SK-N-MC (cell line): ENCODE measurements around the gene HSD3B7.
A peak's percentile ranks its signal among the peaks of the same experiment; 100 is the strongest.

Source experiments
- DNase-seq: peaks from one replicate; pipeline ENCODE4 v3.0.0-alpha.2; 2011; ENCODE audit warnings: low read depth, low spot score
- H3K27ac ChIP-seq: fragments of 200-600 bp; sonication (generic); 2 replicates; pipeline ENCODE4 v1.5.1; 2016; ENCODE audit warnings: mixed run types
- H3K36me3 ChIP-seq: fragments of 200-600 bp; sonication (generic); 2 replicates; pipeline ENCODE4 v1.6.1; 2017; ENCODE audit warnings: antibody characterized with exemption, low read length, mixed read lengths; ENCODE audit not compliant: insufficient read depth
- H3K4me3 ChIP-seq: fragments of 200-600 bp; sonication (generic); 2 replicates; pipeline ENCODE4 v1.5.1; 2016
- H3K9ac ChIP-seq: fragments of 200-600 bp; sonication (generic); 2 replicates; pipeline ENCODE4 v1.8.0; 2017; ENCODE audit warnings: mixed run types, mixed read lengths; ENCODE audit not compliant: insufficient read length
- H3K9me3 ChIP-seq: fragments of 200-600 bp; sonication (generic); 2 replicates; pipeline ENCODE4 v1.6.1; 2017; ENCODE audit warnings: low read depth, mild to moderate bottlenecking, antibody characterized with exemption, low read length, moderate library complexity, mixed read lengths
- EZH2 ChIP-seq: fragments of 200-600 bp; sonication (generic); IDR thresholded peaks from one replicate; pipeline ENCODE4 v1.6.1; 2017; ENCODE audit warnings: antibody characterized with exemption
- FOXP2 ChIP-seq: optimal IDR thresholded peaks from 2 replicates; pipeline ENCODE3; 2011; ENCODE audit warnings: mild to moderate bottlenecking, moderate library complexity; ENCODE audit not compliant: insufficient read depth; ENCODE audit errors: extremely low read length, control extremely low read depth
- POLR2AphosphoS5 ChIP-seq: IDR thresholded peaks from 2 replicates; pipeline ENCODE4 v1.6.1; 2012; ENCODE audit warnings: mild to moderate bottlenecking, low read depth, low read length, borderline replicate concordance

HSD3B7 gene

DNA sequence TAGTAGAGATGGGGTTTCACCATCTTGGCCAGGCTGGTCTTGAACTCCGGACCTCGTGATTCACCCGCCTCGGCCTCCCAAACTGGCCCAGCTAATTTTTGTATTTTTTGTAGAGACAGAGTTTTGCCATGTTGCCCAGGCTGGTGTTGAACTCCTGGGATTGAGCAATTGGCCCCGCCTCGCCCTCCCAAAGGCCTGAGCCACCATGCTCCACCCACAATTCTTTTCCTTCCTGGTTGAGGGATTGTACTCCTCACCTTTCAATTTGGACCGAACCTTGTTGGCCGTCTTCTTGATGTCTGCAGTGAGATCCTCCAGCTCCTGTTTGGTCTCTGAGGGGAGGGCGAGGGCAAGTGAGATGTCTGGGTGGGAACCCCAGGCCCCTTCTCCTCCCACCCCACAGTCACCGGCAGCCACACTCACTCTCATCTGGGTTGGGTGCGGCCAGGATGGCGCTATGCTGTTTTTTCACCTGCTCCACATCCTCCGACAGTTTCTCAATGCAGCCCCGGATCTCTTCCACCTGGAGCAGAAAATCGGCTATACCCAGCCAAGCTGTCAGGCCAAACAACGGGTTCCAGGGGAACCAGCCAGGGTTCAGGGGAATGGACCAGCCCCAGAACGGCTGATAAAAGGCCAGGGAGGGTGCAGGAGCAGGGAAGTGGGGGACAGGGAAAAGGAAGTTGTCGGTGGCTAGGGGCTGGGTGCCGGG is 15.8 kb downstream of the HSD3B7 start:
- H3K9me3 ChIP-seq = no peaks in the 10 kb centered on the region
- no peak for DNase-seq
- no peak for TF ChIP-seq FOXP2
- no peak for TF ChIP-seq POLR2AphosphoS5
- TF ChIP-seq EZH2 = no peak
- no peak overlapping the region for H3K9ac ChIP-seq
- H3K4me3 ChIP-seq = no peak overlapping the region
- no peaks in the 10 kb centered on the region for H3K36me3 ChIP-seq
- no peak overlapping the region for H3K27ac ChIP-seq

DNA sequence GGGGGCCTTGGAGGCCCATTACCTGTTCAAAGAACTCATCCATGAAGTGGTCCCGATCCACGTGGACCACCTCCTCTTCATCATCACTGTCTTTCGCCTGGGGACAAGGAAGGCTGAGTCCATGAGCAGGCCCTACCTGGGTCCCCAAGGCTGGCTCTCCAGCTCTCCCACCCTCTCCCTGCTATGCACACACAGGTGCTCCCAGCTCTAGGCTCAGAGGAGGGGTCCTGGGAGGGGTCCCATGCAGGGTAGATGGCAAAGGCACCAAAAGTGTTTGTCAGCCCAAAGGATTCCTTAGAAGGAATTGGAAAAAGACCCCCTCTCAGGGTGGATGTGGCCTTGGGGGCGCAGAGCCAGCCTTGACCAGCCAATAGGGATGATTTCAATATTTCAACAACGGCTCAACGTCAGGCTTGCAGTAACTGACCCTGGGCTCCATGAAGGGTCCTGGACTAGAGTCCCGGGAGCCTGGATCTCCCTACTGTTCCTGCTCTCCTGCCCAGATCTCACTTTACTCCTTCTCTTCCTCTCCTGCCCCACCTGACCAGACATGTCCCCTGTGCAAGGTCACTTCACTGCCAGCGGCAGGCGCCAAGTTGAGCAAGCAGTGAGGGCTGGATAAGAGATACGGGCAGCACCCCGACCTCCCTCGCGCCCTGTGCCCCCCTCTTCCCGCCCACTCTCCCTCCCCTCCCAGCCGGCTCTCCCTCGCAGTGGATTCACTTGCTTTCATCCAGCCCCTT is 16.7 kb downstream of the HSD3B7 start:
- no peaks in the 10 kb centered on the region for H3K36me3 ChIP-seq
- H3K9ac ChIP-seq = no peak overlapping the region
- no peaks in the 10 kb centered on the region for H3K9me3 ChIP-seq
- H3K27ac ChIP-seq = no peak overlapping the region
- DNase-seq = no peak
- TF ChIP-seq FOXP2 (no peak), POLR2AphosphoS5 (no peak), EZH2 (no peak)
- no peak overlapping the region for H3K4me3 ChIP-seq

DNA sequence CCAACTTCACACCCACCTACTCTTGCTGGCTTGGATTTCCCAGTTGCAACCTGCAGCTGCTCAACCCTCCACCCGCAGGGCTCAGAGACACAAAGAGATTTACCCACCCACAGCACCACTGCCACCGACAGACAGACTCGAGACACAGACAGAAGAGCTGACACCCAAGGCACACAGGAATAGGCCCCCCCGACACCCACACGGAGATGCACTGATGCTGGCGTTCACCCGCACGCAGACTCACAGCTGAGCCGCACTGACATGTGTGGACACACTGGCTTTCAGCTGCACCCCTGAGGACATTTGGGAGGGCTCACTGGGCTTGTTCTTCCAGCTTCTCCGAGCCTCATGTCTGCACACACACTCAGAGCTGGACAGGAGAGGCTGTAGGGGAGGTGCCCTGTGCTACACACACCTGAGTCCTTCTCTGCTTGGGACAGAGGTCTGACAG is 17.3 kb downstream of the HSD3B7 start:
- Histone ChIP-seq H3K4me3 (no peak overlapping the region), H3K9me3 (no peaks in the 10 kb centered on the region), H3K27ac (no peak overlapping the region), H3K36me3 (no peaks in the 10 kb centered on the region), H3K9ac (no peak overlapping the region)
- no peak for DNase-seq
- TF ChIP-seq EZH2 (no peak), FOXP2 (no peak), POLR2AphosphoS5 (no peak)

DNA sequence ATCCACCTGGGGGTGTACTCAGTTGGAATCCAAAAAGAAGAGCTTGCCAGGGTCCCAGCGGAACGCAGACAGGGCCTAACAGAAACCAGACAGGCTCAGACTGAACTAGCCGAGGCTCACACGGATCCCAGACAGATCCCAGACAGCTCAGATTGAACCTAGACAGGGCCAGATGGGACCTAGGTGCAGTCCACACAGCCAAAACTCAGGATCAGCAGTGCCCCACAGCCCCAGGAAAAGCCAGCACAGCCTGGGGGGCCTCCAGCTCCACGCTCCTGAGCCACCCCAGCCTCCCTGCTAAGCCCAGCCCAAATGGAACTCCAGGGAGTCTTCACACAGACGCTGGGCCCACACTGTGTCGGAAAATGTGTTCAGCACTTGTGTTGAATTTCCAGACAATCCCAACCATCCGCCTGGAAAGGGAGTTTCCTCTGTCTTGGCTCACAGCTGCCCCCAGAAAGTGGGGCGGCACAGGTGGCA is 17.9 kb downstream of the HSD3B7 start:
- TF ChIP-seq EZH2 = no peak
- peak overlapping the region; percentile 5 for H3K9ac ChIP-seq
- DNase-seq = no peak
- no peak overlapping the region for H3K4me3 ChIP-seq
- H3K36me3 ChIP-seq = no peaks in the 10 kb centered on the region
- H3K27ac ChIP-seq = no peak overlapping the region
- no peaks in the 10 kb centered on the region for H3K9me3 ChIP-seq

DNA sequence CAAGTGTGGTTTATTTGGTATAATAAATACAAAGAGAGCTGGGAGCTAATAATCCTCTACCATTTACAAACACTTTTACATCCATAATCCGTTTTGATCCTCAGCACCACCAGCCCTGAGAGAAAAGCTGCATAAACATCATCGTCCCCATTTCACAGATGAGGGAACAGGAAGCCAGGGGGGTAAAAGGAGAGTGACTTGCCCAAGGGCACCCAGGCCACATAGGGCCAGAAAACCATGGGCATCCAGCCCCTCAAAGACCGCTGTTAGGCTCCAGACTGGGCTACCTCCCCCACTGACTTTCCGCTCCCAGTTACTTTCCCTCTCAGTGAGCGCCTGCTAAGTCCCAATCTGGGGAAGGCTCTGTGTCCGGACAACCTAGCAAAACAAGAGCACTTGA is 18.7 kb downstream of the HSD3B7 start:
- Histone ChIP-seq H3K9ac (no peak overlapping the region), H3K9me3 (no peaks in the 10 kb centered on the region), H3K36me3 (no peaks in the 10 kb centered on the region), H3K27ac (no peak overlapping the region), H3K4me3 (no peak overlapping the region)
- no peak for TF ChIP-seq POLR2AphosphoS5
- no peak for TF ChIP-seq EZH2
- TF ChIP-seq FOXP2 = no peak
- DNase-seq = no peak

DNA sequence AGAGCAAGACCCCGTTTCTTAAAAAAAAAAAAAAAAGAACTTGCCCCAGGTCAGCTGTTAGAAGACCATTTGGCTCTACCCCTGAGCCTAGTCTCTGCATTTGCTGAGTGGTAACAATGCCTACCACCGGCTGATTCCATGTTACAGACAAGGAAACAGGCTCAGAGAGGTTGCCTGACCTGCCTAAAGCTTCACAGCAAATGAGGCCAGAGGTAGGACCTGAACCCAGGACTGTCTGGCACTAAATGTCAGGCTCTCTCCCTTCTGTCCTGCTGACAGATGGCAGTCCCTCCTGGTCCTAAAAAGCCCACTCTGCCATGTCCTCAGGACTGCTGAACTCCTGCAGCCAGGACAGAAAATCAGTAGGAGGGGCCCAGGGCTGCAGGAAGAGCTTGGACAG is 19.7 kb downstream of the HSD3B7 start:
- Histone ChIP-seq H3K36me3 (no peaks in the 10 kb centered on the region), H3K4me3 (no peak overlapping the region), H3K9ac (no peak overlapping the region), H3K9me3 (no peaks in the 10 kb centered on the region), H3K27ac (no peak overlapping the region)
- TF ChIP-seq EZH2 = no peak
- TF ChIP-seq POLR2AphosphoS5 = no peak
- no peak for TF ChIP-seq FOXP2
- no peak for DNase-seq

DNA sequence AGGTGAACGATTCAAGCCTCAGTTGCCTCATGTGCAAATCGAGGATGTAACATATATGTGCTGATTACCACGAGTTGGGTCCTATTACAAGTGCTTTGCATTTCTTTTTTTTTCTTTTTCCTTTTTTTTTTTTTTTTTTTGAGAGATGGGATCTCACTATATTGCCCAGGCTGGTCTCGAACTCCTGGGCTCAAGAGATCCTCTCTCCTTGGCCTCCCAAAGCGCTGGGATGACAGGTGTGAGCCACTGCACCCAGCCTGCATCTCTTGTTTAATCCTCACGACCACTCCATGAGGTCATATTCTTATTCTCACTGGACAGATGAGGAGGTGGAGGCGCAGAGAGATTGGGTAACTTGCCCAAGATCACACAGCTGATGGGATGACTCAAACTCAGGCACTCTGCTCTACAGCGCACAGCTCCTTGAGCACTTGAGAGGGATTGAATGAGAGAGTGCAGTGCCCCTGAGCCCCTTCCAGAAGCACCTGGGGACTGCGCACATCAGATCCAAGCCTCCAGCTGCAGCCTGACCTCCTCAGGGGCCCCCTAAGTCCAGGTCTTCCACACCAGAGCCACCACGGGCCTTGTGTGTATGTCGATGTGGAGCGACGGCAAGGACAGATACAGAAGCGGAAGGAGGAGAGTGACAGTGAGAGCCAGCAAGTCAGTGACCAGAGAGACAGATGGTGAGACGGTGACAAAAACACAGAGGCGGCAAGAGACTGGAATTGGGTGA is 20.5 kb downstream of the HSD3B7 start:
- no peak overlapping the region for H3K4me3 ChIP-seq
- TF ChIP-seq POLR2AphosphoS5 = no peak
- no peak for TF ChIP-seq FOXP2
- TF ChIP-seq EZH2 = no peak
- no peak for DNase-seq

DNA sequence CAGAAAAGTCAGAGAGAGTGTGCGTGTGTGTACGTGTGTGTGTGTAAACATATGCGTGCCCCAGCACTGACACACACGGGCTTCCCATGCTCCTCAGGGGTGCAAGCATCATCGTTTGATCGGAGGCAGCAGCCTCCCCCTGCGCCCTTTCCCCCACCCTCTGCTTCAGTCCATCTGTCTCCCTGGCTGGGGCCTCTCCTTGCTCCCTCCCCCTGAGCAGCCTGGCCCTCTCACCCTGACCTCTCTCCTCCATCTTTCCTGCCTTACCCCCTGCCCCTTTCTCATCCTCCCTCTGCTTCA is 21.0 kb downstream of the HSD3B7 start:
- Histone ChIP-seq H3K36me3 (no peaks in the 10 kb centered on the region), H3K9me3 (no peaks in the 10 kb centered on the region), H3K27ac (no peak overlapping the region), H3K9ac (no peak overlapping the region), H3K4me3 (no peak overlapping the region)
- no peak for DNase-seq
- no peak for TF ChIP-seq EZH2
- no peak for TF ChIP-seq POLR2AphosphoS5
- TF ChIP-seq FOXP2 = no peak

More for the DNA sequence above, 20.5 kb downstream of the HSD3B7 start:
- H3K36me3 ChIP-seq = no peaks in the 10 kb centered on the region
- no peaks in the 10 kb centered on the region for H3K9me3 ChIP-seq
- no peak overlapping the region for H3K27ac ChIP-seq
- no peak overlapping the region for H3K9ac ChIP-seq
